ENCODE results near the gene PCAT6. TPM values are rescaled to one million over a fixed set of nuclear protein-coding genes. Genes with fewer than 3 reads are reported as not detected.

The PCAT6 gene
- total RNA-seq, 2 donors from 2014 or later, result 1.8 to 4.0 TPM

- Mint-ChIP-seq H3K4me1 (peaks cover 6% of the 10 kb centered on the region), H3K27me3 (no peaks in the 10 kb centered on the region), H3K9me3 (no peaks in the 10 kb centered on the region), H3K4me3 (peak overlapping the region; percentile 33), H3K36me3 (ENCODE audit: low read depth) (no peaks in the 10 kb centered on the region), H3K27ac (peak overlapping the region; percentile 17)
- peak; percentile 90 for ATAC-seq (replicated peaks)
Measured at GRCh38 chr1:202848191-202848542, 37.4 kb downstream of the PCAT6 start.

- Mint-ChIP-seq H3K4me3 (no peak overlapping the region), H3K9me3 (no peaks in the 10 kb centered on the region), H3K27ac (no peak overlapping the region), H3K27me3 (no peaks in the 10 kb centered on the region), H3K36me3 (ENCODE audit: low read depth) (no peaks in the 10 kb centered on the region), H3K4me1 (peaks cover 6% of the 10 kb centered on the region)
- no peak for ATAC-seq (replicated peaks)
Measured at GRCh38 chr1:202850593-202851362, 40.0 kb downstream of the PCAT6 start.

DNA sequence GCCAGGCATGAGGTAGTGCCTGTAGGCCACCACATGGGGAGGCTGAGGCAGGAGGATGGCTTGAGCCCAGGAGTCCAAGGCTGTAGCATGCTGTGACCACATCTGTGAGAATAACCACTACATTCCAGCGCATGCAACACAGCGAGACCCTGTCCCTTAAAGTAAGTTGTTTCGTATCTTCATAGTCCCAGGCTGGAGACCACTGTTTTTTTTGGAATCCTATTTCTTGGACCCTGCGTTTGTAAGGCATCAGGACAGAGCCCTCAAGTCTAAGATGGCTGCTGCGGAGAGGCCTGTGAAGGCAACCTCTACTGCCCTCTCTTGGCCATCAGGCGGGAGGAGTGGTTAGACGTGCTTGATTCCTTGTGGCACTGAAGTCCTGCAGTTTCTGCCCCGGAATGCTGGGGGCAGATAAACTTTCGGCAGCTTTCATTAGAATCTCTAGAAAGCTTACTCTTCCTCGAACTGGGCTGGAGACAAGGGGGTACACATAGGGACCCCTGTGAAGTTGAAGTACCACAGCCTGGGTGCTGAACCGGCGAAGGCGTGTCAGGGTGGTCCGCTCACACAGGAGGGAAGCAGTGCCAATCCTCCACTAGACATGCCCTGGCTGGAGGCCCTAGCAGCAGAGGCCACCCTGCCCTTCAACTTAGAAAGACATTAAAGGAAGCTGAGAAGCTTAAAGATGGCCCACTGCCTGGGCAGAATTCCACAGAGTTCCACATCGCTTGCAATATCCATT lies 41.6 kb downstream of the PCAT6 start:
- H3K27me3 Mint-ChIP-seq, result no peaks in the 10 kb centered on the region
- H3K4me3 Mint-ChIP-seq, result no peak overlapping the region
- ATAC-seq (replicated peaks), result peak; percentile 74
- H3K4me1 Mint-ChIP-seq, result peaks cover 6% of the 10 kb centered on the region
- H3K36me3 Mint-ChIP-seq (ENCODE audit: low read depth), result no peaks in the 10 kb centered on the region
- no peaks in the 10 kb centered on the region for H3K9me3 Mint-ChIP-seq
- H3K27ac Mint-ChIP-seq, result no peak overlapping the region

DNA sequence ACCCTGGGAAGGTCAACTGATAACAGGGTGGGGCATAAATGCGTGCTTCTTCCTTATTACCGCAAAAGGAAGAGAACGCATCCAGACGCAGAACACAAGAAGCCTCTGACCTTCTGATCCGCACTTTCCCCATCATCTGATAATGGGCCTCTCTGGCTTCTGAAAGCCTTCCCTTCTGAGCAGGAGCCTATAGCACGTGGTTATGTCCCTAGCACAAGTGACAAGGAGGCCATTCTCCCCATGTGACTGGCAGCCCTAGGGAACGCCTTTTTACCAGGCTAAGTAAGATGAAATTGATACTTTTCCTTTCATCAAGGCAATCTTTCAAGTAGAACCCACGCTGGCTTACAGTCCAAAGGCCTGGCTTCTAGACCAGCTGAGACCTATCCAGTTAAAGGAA lies 44.0 kb downstream of the PCAT6 start:
- no peak overlapping the region for H3K27ac Mint-ChIP-seq

DNA sequence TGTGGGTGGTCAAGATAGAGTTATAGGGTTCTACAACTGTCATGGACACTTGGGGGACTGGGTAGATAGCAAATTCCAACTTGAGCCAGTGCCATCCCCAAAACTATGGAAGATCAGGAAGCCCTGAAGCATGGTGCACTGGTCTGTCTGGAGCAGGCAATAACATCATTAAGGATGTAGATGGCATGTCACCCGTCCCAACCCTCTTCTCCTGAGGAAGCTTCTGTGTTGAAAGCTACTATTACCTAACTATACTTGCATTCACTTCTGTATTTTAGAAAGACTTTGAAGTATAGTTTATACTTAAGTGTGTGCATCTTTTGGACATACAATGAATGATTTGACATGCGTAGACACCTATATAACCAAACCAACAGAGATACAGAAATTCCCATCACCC lies 45.3 kb downstream of the PCAT6 start:
- no peaks in the 10 kb centered on the region for H3K36me3 Mint-ChIP-seq (ENCODE audit: low read depth)
- H3K27ac Mint-ChIP-seq, result no peak overlapping the region
- no peak overlapping the region for H3K4me3 Mint-ChIP-seq
- peaks cover 4% of the 10 kb centered on the region for H3K27me3 Mint-ChIP-seq
- ATAC-seq (replicated peaks), result no peak
- no peaks in the 10 kb centered on the region for H3K9me3 Mint-ChIP-seq
- no peaks in the 10 kb centered on the region for H3K4me1 Mint-ChIP-seq

More for the DNA sequence above, 44.0 kb downstream of the PCAT6 start:
- no peak for ATAC-seq (replicated peaks)
- Mint-ChIP-seq H3K36me3 (ENCODE audit: low read depth) (no peaks in the 10 kb centered on the region), H3K9me3 (no peaks in the 10 kb centered on the region), H3K27me3 (peaks cover 2% of the 10 kb centered on the region), H3K4me1 (no peaks in the 10 kb centered on the region), H3K4me3 (no peak overlapping the region)

- H3K36me3 Mint-ChIP-seq (ENCODE audit: low read depth), result no peaks in the 10 kb centered on the region
- H3K27ac Mint-ChIP-seq, result no peak overlapping the region
- peaks cover 14% of the 10 kb centered on the region for H3K27me3 Mint-ChIP-seq
- H3K4me1 Mint-ChIP-seq, result no peaks in the 10 kb centered on the region
- H3K4me3 Mint-ChIP-seq, result no peak overlapping the region
- H3K9me3 Mint-ChIP-seq, result no peaks in the 10 kb centered on the region
- ATAC-seq (replicated peaks), result no peak
Measured at GRCh38 chr1:202857136-202857610, 46.4 kb downstream of the PCAT6 start.

GRCh38 chr1:202858331-202858730 lies 47.6 kb downstream of the PCAT6 start:
- Mint-ChIP-seq H3K9me3 (no peaks in the 10 kb centered on the region), H3K36me3 (ENCODE audit: low read depth) (no peaks in the 10 kb centered on the region), H3K4me1 (no peaks in the 10 kb centered on the region), H3K27me3 (peaks cover 18% of the 10 kb centered on the region), H3K27ac (no peak overlapping the region), H3K4me3 (no peak overlapping the region)
- no peak for ATAC-seq (replicated peaks)

DNA sequence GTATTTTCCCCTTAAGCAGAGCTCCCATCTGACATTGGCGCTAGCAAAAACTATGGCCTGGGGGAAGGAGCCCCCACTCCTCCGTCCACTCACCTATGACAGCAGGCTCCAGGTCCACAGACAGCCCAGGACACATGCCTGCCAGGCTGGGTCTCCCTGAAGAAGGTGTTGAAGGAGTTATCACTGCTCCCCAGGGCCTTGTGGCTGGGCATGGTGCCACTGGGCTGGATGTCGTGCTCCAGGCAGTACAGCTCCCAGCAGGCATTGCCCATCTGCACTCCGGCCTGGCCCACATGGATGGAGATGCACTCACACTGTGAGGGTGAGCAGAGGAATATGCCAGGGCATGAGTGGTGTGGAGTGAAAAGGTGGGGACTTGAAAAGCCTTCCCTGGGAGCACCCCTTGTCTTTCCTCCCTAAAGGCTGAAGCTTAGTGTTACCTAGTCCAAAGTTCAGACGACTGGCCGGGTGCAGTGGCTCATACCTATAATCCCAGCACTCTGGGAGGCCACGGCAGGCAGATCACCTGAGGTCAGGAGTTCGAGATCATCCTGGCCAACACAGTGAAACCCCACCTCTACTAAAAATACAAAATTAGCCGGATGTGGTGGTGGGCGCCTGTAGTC lies 48.1 kb downstream of the PCAT6 start:
- no peak for ATAC-seq (replicated peaks)
- Mint-ChIP-seq H3K9me3 (no peaks in the 10 kb centered on the region), H3K36me3 (ENCODE audit: low read depth) (no peaks in the 10 kb centered on the region), H3K27me3 (peaks cover 20% of the 10 kb centered on the region), H3K4me1 (no peaks in the 10 kb centered on the region), H3K27ac (no peak overlapping the region), H3K4me3 (no peak overlapping the region)

GRCh38 chr1:202860744-202861419 lies 50.1 kb downstream of the PCAT6 start:
- Mint-ChIP-seq H3K9me3 (no peaks in the 10 kb centered on the region), H3K27ac (no peak overlapping the region), H3K27me3 (peaks cover 34% of the 10 kb centered on the region), H3K36me3 (ENCODE audit: low read depth) (no peaks in the 10 kb centered on the region), H3K4me3 (peak overlapping the region; percentile 82), H3K4me1 (no peaks in the 10 kb centered on the region)
- peak; percentile 58 for ATAC-seq (replicated peaks)

Other genes with a start within 250 kb of the PCAT6 start
- gene SYT2, start 100.5 kb upstream of the PCAT6 start, total RNA-seq, result under 1 TPM in 1 of 2 donors, not detected in 1; 0.05 TPM
- gene KDM5B, start 2.5 kb upstream of the PCAT6 start, total RNA-seq, result 100 to 1,000 TPM; 124 to 176 TPM
- 10 to 100 TPM in 1 of 2 donors, 1 to 10 TPM in 1; 9.2 to 15.6 TPM for gene RABIF, start 78.2 kb downstream of the PCAT6 start, total RNA-seq
- gene KLHL12, start 116.3 kb downstream of the PCAT6 start, total RNA-seq, result 10 to 100 TPM; 31.6 to 34.1 TPM
- 100 to 1,000 TPM in 1 of 2 donors, 10 to 100 TPM in 1; 71.0 to 102 TPM for gene ADIPOR1, start 147.4 kb downstream of the PCAT6 start, total RNA-seq
- 10 to 100 TPM; 19.6 to 19.7 TPM for gene CYB5R1, start 156.3 kb downstream of the PCAT6 start, total RNA-seq
- gene TMEM183A, start 196.4 kb downstream of the PCAT6 start, total RNA-seq, result 10 to 100 TPM; 50.1 to 62.6 TPM
- gene PPFIA4, start 215.5 kb downstream of the PCAT6 start, total RNA-seq, result 100 to 1,000 TPM in 1 of 2 donors, 10 to 100 TPM in 1; 38.1 to 244 TPM

Measured in activated T-helper 17 cell treated with anti-CD3 and anti-CD28 coated beads, Interleukin-2, amount 50 U/mL, for 72 hours (primary cell).